ENCODE measurements around the gene ZDHHC5.

Gene ZDHHC5, protein sequence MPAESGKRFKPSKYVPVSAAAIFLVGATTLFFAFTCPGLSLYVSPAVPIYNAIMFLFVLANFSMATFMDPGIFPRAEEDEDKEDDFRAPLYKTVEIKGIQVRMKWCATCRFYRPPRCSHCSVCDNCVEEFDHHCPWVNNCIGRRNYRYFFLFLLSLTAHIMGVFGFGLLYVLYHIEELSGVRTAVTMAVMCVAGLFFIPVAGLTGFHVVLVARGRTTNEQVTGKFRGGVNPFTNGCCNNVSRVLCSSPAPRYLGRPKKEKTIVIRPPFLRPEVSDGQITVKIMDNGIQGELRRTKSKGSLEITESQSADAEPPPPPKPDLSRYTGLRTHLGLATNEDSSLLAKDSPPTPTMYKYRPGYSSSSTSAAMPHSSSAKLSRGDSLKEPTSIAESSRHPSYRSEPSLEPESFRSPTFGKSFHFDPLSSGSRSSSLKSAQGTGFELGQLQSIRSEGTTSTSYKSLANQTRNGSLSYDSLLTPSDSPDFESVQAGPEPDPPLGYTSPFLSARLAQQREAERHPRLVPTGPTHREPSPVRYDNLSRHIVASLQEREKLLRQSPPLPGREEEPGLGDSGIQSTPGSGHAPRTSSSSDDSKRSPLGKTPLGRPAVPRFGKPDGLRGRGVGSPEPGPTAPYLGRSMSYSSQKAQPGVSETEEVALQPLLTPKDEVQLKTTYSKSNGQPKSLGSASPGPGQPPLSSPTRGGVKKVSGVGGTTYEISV

DNA sequence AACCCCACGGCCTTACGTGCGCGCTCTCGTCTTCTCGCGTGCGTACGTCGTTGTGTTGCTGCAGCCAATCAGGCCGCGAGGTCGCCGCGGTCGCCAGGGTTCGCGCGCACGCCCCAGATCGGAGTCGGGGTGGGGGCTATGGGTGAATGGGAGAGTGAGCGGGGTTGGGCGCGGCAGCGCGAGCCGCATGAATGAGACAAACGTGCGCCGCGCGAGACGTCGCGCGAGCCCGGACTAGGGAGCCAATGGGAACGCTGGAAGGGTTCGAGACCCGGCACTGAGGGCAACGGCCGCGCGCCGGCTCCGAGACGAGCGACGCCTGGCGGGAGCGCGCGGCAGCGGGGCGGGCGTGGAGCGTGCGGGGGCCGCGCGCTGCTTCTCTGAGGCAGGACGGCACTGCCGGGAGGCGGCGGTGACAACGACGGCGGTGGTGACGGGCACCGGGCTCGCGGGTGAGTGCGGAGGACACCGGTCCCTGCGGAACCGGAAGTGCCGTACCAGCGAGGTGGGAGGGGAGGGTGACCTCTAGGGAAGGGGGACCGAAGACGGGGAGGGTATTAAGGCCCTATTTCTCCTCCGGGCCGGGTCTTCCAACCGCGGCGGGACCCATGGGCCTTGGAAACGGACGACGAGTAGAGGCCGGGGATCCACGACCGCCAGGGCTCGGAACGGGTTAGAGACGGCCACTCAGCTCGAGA, at the start of gene ZDHHC5:
Gene ZDHHC5 (plus strand): TSS at position 379 of the 698 bp plus-strand sequence. CDS start 4,977 bp downstream, outside the sequence.
- DNase-seq: peak; percentile 100

DNA sequence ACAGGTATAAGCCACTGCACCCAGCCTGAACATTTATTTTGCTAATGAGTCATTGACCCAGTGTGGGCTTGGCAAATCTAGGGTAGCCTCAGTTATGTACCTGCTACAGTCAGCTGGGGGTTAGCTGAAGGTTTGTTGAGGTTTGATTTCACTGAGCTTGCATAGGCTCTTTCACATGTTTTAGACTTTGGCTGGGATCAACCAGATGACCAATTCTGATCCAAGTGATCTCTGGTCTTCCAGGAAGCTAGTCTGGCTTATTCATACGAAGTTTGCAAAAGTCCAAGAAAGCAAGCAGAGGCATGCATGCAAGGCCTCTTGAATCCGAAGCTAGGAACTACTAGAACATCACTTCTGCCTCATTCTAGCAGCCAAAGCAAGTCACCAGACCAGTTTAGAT, 49.5 kb upstream of the ZDHHC5 start:
- DNase-seq: no peak

DNA sequence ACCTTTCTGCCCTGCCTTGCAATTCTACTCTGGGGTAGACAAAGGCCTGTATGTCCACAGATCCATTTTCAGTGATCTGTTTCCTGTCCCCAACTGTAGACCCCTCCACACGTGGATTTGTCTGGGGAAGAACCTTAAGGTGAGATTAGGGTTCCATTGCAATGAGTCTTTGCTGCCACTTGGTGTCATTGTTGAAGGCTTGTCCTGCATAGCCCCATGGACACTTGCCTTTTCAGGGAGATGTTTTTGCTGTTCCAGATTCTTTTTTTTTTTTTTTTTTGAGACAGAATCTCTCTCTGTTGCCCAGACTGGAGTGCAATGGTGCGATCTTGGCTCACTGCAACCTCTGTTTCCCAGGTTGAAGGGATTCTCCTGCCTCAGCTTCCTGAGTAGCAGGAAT, 48.6 kb upstream of the ZDHHC5 start:
- no peak for DNase-seq

DNA sequence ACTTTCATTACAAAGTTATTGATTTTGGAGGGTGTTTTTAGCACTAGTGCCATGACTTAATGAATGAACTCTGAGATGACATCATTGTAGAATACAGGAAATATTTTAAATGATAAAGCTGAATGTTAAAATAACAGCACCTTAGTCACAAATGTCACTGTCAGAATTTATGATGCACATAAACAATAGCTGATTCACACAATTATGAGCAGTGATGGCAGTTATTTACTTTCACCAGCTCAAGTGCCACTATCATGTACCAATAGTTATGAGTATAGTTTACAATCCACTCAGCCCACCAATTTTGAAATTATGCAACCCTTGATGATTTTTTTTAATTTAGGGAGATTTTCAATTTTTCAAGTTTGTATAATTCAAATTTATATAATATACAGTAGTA, 47.4 kb upstream of the ZDHHC5 start:
- DNase-seq: no peak

DNA sequence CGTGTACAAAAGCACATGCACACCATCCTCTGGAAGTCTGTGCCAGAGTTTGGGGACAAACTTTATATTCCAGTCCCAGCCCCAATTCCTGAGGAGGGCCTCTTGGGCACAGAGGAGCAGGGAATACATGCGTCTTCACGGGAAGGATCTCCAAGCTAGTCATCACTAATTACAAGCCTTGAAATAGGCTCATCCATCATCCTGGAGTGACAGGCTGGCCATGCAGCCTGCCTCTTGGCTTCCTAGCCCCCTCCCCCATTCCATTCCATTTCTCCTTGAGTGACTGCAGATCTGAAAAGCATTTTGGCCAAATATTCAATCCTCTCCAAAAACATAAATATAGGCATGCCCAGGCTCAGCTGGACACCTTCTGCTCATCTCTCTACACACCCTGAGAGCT, 45.7 kb upstream of the ZDHHC5 start:
- DNase-seq: no peak

DNA sequence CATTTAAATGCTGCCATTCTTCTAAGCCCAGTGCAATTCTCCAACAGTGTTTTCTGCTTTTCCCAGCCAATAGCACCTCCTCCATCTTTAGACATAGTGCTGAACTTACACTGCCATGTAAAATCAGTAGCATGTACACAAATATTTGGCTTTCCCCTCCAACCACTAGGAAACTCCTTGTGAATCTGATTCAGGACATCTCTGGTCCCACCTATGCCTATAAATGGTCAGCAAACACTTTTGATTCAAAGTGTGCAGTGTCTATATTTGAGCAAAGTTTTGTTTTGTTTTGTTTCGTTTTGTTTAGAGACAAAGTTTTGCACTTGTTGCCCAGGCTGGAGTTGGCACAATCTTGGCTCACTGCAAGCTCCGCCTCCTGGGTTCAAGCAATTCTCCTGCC, 43.0 kb upstream of the ZDHHC5 start:
- no peak for DNase-seq

DNA sequence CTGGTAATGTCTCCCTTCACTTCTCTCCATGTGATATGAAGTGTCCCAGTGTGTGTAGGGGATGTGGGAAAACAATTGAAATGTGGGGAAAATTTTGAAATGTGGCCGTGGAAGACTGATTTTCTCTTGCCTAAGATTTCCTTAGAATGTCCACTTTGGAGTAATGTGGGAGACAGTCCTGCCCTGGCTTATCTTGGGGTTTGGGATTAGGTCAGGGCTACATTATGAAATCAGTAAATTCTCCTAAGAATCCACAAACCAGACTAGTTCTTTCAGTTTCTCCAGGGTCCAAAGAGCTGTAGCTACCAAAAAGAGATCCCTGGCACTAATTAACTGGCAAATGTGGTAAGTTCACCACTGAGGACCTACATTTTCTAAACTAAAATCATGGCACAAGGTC, 41.0 kb upstream of the ZDHHC5 start:
- DNase-seq: no peak

DNA sequence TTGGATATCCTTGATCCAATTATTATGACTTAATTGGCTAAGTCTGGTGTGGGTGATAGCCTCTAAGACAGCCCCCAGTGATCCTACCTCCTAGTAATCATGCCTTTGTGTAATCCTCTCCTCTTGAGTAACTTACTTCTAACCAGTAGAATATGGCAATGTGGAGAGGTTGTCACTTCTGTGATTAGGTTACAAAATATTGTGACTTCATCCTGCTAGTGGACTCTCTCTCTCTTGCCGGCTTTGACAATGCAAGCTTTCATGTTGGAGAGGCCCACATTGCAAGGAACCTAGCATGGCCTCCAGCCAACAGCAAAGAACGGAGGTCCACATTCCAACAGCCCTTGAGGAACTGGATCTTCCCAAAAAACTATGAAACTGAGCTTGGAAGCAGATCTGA, 37.7 kb upstream of the ZDHHC5 start:
- DNase-seq: no peak

DNA sequence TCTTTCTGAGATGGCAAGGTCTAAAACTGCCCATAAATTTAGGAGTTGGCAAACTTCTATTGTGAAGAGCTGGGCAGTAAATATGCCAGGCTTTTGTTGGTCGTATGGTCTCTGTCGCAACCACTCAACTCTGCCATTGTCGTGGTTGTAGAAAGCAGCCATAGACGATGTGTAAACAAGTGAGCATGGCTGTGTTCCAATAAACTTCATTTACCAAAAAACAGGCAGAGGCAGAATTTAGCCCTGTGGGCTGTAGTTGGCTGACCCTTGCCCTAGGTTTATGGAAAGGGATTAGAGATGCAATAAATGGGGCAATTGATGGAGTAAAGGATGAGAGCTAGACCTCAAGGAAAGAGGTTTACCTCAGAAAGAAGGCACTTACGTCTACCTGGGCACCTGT, 35.8 kb upstream of the ZDHHC5 start:
- no peak for DNase-seq

DNA sequence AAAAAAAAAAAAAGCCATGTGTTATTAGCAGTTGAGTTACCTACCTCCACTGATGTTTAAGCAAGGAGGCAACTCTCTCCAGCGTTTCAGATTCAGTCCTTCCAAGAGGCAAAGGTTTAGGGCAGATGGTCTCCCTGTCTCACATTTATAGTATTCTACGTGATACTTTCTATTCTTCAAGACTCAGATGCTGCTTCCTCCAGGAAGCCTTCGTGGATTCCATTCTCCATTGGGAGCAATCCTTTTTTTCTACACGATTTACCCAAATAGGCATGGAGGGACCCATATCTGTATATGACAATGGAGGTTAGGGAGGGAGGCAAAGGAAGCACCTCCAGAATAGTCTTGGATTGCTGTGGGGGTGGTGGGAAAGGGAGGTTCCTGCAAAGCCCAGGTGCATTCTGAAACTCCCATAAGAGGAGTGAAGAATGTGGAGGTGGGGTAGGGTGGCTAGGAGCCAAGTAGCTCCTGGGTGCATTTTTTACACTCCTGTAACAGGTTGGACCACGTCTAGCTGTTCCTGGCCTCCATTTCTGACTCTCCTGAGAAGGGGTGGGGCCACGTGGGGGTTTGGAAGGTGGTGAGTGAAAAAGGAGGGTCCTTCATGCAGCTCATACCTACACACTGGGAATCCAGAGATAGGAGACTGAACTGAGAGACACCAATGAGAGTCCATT, 34.4 kb upstream of the ZDHHC5 start:
- no peak for DNase-seq

DNA sequence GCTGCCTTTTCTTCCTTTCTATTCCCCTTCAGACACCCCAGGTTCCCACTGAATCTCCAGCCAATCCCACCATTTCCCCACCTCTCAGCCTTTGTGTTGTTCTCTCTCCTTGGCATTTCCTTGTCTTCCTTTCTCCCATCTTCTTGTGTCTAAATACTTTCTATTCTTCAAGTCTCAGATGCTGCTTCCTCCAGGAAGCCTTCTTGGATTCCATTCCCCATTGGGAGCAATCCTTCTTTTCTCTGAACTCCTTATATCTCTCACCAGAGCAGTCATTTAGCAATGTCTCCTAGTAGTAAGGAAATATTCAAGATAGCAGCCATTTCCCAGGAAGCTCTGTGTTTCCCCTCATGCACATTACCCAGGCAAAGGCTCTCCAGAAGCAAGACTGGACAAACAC, 33.6 kb upstream of the ZDHHC5 start:
- no peak for DNase-seq

DNA sequence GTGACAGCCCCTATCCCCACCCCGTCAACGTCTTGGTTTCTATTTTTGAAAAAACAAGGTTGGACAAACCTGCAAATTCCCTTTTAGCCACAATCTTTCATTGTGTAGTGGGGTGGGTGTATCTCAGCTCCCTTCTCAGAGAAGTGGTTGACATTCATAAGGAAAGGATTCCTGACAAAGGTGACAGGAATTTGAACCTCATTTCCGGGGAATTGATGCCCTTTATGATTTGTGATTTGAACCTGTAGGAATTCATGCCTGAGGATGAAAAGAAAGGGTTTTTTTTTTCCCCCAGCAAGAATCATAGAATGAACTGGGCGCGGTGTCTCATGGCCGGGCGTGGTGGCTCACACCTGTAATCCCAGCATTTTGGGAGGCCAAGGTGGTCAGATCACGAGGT, 32.7 kb upstream of the ZDHHC5 start:
- no peak for DNase-seq

DNA sequence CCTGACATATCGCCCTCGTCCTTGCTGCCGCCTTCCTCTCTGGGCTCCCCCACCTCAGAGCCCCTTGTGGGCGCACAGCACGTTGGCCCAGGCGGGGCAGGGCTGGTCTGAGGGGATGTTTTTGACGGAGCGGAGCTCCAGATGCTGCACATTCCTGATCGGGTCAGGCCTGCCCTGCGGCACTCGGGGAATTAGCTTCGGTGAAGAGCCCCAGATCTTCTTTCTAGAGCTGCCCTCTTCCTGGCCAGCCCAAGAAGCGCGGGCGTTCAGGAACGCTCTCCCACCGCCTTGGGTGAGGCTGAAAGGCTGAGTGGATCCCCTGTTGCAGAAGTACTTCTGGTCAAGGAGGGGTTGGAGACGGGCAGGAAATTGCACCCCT, 30.3 kb upstream of the ZDHHC5 start:
- DNase-seq: no peak

DNA sequence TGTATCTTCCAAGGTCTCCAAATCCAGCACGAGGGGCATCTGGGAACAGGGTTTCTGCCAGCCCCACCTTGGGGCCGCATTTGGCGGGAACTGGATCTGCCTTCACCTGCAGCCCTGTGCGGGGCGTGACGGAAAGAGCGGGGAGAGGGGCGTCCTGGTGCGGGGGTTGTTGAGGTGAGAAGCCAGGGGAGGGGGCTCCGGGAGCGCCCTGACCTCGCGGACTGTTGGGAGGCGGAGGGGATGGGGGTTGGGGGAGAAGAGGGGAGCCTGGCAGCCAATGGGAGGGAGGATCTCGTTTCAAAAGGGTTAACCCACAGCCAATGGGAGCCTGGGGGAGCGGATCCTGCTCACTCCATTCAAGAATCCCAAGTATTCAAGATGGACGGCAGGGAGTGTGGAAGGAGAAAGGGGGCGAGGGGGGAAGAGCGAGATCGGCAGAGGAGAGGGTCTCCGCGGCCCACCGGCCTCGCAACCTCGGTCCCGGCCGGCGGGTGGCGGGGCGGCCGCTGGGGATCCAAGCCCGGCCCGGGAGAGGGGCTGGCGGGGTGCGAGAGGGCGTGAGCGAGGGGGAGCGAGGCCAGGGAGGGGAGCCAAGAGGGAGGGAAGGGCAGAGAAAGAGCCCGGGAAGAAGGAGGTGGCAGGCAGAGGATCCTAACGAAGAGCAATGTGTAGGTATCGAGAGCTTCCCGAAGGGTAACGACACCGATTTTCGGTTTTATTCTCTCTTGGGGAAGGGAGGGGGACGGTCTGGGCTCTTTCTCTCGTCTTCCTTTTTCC, 29.7 kb upstream of the ZDHHC5 start:
- peak; percentile 42 for DNase-seq

DNA sequence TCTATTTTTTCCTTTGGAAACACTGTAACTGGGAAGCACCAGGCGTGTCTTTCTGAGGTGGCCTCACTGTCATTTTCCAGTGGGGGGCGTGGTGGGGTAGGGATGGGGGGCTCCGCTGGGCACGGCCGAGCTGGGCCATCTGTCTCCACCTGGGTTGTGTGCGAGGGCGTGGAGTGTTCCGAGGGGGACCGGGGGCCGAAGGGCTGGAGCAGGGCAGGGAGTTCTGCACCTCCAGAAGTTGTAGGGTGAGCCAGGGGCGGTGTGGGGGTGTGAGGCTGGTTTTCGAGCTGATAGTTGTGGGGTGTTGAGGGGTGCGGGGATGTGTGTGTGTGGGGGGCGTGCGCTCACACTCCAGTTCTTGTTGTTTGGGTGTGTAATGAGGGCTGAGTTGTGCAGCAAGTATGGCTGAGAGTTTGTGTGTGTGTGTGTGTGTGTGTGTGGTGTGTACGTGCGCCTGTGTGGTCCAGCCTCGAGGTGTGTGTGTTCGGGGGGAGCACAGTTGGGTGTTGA, 29.0 kb upstream of the ZDHHC5 start:
- DNase-seq: no peak

DNA sequence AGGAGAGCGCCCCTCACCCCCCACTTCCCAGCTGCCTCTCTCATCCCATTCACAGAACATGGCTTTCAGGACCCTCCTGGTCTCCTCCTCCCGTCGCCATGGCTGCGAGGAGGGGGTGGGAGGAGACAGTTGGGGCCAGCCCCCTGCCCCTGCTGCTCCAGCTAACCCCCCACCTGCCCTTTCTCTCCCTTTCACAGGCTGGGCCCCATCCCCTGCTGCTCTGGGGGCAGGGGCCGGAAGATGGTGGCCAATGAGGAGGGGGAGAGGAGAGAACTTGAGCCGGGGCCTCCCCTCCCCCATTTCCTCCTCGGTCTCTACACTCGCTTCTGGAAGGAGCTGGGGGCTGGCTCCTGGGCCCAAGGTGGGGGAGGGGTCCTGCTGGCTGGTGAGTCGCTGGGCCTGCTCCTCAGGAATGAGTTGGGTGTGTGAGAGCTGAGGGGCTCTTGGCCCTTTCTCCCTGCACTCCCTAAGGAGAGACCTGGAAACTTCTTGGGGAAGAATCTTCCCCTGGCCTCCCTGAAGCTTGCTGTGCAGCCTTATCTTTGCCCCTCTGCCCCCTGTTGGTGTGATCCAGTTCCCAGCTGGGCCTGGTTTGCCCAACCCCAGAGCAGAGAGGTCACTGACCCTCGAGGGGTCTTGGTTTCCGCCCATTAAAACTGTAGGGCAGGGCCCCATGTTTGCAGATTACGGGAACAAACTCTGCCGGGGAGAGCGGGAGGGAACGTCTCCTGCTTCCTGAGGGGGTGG, 28.4 kb upstream of the ZDHHC5 start:
- no peak for DNase-seq

DNA sequence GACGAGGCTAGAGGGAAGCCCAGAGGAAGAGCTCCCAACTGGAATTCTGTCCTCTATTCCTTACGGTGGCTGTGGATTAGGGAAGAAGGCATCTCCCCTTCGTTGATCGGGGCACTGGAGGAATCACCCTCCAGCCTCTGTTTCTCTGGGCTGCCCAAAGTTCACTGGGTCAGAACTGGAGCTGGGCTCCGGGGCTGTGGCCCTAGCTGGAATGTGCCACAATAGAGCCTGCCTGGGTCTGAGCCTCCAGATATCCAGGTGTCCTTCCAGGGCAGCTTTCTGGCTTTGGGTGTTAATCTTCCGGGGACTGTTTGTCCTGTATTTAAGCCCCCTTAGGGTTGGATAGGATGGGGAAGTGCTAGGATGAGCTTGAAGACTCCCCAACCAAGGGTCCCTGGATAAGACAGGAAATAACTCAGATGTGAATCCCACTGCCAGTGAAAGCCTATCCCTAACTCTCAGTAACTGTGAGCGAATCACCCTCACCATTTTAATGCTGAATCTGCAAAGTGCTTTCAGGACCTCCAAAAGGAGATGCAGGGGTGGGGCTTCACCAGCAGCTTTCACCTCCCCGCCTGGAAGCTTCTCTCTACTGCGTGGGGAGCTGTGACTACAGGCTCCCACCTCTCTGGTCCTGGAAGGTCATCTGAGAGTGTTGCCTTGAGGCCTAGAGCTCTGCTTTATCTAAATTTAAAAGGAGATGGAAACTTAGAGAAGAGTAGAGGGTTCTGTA, 27.7 kb upstream of the ZDHHC5 start:
- DNase-seq: no peak

DNA sequence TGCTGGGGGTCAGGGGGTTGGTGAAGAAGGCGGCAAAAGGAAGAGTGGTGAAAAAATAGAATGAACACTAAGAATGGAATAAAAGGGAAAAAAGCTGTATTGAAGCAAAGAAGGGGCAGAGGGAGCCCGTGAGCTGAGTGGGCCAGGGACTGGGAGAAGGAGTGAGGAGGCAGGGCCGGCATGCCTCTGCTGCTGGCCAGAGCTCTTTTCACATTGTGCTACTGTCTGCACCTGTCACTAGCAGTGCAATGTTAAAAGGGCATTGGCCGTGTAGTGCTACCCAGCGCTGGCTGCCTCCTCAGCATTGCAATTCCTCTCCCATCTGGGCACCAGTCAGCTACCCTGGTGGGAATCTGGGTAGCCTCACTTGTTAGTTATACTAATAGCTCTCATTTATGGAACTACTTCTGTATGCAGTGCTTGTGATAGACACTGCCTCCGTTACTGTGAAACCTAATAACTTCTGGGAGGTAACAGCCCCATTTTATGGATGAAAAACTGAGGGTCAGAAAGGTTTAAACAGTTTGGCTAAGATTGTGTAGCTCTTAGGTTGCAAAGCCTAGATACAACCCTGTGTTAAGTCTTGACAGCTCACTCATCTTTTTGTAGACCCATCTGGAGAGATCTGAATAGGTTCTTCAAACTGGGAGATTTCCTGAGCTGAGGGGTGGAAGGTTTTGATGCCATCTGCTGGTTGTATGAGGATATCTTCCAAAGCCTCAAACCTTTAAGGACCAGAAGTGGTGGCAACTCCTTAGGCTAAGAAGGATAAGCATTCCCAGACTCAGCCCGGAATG, 26.7 kb upstream of the ZDHHC5 start:
- no peak for DNase-seq

DNA sequence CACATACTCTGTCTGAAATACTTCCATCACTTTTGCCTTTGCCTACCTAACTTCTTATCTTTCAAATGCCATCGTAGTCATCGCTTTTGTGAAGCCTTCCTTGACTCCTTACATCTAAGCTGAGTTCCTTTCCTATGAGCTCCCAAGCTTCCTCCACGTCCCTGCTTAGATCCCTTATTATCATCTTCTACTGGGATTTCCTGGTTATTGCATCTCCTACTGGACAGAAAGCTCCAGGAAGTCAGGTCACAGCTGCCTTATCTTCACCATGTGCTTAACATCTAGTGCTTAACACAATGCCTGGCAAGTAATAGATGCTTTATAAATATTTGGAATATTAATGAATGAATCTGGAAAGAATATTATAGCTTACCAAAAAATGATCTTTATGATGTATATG, 24.1 kb upstream of the ZDHHC5 start:
- no peak for DNase-seq
